GM20431 (cell line): ENCODE results near the gene PTPRD.
"Not testable (repeated sequence)": the region's sequence is repeated elsewhere in the genome, so short reads cannot be mapped to it uniquely, and the experiment has no call there.

Source experiments
- in situ Hi-C: fragments of 300-500 bp; cut with MseI, MboI; formaldehyde crosslinking; loops from one replicate; pipeline ENCODE4 v1.15.0; 2020; ENCODE audit warnings: low sequenced_read_pairs; ENCODE audit not compliant: unreplicated experiment

The PTPRD gene

GRCh38 chr9:9033022-9033421, 1579.8 kb downstream of the PTPRD start:
- in situ Hi-C loops = no loop called here

GRCh38 chr9:9016597-9016996, 1596.2 kb downstream of the PTPRD start:
- in situ Hi-C loops = no loop called here

- in situ Hi-C loops = no loop called here
Measured at GRCh38 chr9:9004810-9005209, 1608.0 kb downstream of the PTPRD start.

DNA sequence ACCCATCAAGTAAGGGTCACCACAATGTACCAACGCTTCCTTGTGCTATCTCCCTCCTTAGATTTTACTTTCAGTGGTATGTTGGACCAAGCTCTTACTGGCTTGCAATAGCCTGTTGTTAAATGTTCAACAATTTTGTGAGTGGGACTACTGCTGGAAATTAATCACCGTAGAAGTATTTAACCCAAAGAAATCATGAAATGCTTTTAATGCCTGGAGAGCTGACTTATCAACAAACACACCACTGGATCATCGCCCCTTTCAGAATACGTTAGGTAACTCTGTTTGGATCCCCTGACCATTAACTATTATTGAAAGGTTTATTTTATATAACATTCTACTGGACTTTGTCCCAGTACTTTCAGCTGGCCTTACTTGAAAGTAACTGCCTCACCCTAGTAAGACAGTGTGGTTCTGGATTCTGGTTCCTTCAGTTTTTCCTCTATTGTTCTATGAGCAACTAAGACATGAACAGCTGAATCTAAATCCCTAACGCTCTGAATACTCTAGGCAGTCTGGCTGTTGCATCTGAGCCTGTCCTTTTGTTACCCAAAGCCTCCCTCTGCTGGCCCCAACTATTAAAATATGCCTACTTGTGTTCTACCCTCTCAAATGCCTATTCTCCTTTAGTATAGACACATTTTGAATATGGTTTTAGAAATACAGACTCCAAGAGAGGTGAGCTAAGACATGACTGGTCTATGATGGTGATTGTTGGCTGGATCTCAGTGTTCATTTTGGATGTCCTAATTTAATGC, 1609.8 kb downstream of the PTPRD start:
- in situ Hi-C loops = no loop called here

DNA sequence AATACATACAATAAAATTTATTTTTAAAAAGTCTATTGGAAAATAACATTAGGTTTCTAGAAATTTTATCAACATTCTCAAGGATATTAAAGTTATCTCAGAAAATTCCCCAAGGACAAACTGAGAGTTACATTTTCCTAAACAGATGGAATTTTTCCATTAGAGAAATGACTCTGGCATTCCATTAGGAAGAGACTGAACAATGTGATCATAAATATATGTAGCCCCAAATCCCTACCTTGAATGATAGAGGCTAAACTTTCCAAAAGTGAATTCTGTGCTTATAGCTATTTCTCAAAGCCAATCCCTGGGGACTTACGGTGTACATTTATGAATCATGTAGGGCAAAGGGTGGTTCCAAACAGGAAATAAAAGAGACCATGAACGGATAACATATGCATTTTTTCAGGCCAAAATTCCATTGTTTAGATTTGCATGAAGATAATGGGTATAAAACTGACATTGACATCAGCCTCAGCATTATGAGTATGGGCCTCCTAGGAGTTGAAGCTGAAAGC, 1632.2 kb downstream of the PTPRD start:
- in situ Hi-C loops = no loop called here

DNA sequence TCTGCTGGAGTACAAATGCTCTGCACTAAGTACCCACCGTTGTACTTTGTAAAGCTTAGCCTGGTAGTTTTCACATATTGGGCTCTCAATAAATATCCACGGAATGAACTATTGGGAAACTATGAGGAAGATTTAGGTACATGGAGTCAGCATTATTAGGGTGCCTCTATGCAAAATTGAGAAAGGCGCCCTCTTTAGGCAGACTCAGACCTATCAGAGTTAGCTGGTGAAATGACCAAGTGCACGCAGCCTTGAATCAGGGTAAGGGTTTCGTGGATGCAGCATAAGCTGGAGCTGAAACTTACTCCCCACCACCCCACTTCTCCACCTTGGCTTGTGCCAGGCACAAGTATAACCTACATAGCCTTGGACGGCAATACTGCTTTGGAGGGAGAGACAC, 1634.5 kb downstream of the PTPRD start:
- in situ Hi-C loops = no loop called here

DNA sequence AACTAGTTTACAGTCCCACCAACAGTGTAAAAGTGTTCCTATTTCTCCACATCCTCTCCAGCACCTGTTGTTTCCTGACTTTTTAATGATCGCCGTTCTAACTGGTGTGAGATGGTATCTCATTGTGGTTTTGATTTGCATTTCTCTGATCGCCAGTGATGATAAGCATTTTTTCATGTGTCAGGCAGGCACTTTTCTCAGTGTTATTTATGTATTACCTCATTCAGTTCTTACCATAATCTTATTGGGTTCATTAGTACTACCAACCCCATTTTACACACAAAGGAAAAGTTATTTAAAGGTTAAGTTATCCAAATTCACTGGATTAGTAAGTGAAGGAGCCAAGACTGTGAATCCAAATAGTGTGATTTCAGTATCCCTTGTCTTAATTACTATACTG, 1644.5 kb downstream of the PTPRD start:
- in situ Hi-C loops = not testable (repeated sequence)

DNA sequence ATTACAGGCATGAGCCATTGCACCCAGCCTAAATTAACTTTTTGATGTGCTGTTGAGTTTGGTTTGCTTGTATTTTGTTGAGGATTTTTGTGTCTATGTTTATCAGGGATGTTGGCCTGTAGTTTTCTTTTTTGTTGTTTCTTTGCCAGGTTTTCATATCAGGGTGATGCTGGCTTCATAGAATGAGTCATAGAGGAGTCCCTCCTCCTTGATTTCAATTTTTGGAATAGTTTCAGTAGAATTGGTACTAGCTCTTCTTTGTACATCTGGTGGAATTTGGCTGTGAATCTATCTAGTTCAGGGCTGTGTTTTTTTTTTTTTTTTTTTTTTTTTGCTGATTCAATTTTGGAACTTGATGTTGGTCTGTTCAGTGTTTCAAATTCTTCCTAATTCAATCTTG, 1648.9 kb downstream of the PTPRD start:
- in situ Hi-C loops = no loop called here

GRCh38 chr9:8962084-8962483, 1650.7 kb downstream of the PTPRD start:
- in situ Hi-C loops = no loop called here

- in situ Hi-C loops = no loop called here
Measured at GRCh38 chr9:8961186-8961851, 1651.5 kb downstream of the PTPRD start.

- in situ Hi-C loops = no loop called here
Measured at GRCh38 chr9:8960254-8960653, 1652.5 kb downstream of the PTPRD start.

DNA sequence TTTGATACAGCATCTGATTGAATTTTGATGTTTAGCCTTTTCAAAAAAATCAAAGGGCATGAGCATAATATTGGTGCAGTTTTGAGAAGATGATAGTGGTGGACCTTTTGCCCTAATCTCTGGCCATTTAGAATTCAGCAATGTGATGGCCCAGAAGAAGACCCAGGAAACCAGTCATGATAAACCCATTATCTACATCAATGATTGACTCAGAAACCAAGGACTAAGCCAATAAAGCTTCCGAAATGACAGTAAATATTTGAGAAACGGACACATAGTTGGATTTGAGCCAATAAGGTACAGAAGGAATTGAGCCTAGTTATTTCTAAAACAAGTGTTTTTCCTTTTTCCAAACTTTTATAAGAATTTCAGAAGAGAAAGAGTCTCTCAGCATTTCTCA, 1654.4 kb downstream of the PTPRD start:
- in situ Hi-C loops = no loop called here

DNA sequence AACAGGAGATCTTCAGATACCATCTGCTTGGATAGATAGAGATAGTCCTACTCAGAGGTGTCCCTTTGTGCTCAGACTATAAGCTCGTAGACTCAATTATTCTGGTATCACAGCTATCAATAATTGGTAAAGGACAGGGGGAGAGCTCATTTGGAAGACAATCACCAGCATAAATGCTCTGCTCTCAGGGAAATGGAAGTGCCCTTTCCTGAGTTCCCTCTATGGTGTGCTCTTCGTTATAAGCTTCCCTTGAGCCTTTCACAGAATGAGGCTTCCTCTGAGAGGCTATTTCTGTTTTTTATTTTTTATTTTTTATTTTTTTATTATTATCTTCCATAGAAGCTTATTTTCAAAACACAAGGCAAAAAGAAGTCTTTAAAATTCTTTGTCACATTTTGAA, 1657.5 kb downstream of the PTPRD start:
- in situ Hi-C loops = no loop called here

GRCh38 chr9:8946461-8946860, 1666.3 kb downstream of the PTPRD start:
- in situ Hi-C loops = no loop called here

DNA sequence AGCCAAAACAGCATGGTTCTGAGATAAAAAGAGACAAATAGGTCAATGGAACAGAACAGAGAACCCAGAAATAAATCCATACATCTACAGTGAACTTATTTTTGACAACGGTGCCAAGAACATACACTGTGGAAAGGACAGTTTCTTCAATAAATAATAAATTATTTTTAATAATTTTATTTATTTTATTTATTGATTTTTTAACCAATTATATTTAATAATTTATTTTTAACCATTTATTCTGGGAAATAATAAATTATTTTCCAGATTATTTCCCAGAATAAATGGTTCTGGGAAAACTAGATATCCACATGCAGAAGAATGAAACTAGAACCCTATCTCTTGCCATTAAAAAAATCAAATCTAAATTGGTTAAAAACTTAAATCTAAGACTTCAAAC, 1669.4 kb downstream of the PTPRD start:
- in situ Hi-C loops = no loop called here

- in situ Hi-C loops = no loop called here
Measured at GRCh38 chr9:8940650-8941049, 1672.2 kb downstream of the PTPRD start.

DNA sequence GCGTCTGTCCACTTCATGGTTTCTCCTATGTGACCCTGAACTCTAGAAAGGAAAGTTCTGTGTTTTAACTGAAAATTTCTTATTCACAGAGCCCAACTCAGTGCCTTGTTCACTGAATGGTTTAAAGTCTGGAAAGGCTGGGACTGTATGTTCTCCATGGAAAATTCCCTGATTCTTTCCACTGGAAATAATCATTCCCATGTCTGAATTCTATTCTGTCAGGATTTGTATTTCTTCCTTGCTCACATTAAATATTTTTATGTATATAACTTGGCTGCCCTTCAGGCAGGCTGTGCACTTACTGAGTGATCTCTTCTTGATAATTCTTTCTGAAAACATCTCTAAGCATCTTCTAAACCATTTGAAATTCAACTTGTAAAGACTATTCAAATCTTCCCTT, 1686.3 kb downstream of the PTPRD start:
- in situ Hi-C loops = no loop called here

DNA sequence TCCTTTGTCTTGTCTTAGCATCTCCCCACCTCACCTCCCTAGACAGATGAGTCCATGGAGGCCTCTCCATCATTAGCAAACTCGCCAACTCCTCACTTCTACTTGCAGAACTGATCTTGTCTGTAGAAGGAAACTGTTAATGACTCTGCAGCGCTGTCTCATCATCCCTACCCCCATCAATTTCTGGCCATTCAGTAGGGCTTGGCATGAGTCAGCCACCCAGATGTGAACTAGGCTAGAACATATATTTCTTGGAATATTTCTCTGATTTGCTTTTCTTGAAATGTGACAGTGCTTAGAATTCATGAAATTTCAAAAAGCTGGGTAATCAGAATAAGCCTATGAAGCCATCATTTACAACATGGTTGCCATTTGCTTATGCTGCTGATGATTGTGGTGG, 1688.2 kb downstream of the PTPRD start:
- in situ Hi-C loops = no loop called here

- in situ Hi-C loops = not testable (repeated sequence)
Measured at GRCh38 chr9:8920478-8921183, 1692.2 kb downstream of the PTPRD start.

DNA sequence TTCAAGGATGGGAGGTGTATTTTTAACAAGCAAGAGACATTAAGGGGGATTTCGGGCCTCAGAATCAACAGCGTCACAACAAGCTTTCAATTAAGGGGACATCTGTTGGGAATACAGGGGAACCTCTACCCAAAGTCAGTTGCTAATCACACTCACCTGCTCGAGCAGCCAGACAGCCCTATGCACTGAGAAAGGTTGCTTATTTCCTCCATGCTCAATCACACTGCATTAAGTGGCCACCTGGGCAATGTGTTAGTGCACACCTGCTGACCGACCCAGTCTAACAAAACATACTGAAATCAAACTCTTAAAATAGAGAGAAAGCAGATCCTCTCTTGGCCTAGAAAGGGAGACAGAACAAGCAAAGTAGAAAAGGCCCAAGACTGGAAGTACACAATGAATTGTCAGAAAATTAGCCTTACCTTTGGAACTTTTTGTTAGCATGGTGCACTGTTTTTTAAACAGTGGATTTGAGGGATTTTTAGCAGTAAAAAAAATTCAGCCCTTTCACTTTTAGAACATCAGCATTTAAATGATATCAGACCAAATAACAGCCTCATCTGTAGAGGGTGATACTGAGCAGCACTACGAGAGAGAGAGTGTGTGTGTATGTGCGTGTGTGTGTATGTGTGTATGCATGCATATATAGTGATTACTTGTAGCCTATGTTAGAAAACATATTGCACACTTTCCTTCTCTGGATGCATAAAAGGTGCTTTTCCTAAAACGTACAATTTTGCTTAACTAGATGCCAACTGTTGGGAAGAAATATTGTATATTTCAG, 1694.7 kb downstream of the PTPRD start:
- in situ Hi-C loops = no loop called here
